Astrocyte of the hippocampus (primary cell): Measurements from ENCODE around the gene PIGU.
"Not testable (repeated sequence)": the region's sequence is repeated elsewhere in the genome, so short reads cannot be mapped to it uniquely, and the experiment has no call there.

ENCODE experiments used
- DNase-seq: peaks from one replicate; pipeline ENCODE4 v3.0.0; 2011; ENCODE audit warnings: low read depth, low spot score

The PIGU gene, protein sequence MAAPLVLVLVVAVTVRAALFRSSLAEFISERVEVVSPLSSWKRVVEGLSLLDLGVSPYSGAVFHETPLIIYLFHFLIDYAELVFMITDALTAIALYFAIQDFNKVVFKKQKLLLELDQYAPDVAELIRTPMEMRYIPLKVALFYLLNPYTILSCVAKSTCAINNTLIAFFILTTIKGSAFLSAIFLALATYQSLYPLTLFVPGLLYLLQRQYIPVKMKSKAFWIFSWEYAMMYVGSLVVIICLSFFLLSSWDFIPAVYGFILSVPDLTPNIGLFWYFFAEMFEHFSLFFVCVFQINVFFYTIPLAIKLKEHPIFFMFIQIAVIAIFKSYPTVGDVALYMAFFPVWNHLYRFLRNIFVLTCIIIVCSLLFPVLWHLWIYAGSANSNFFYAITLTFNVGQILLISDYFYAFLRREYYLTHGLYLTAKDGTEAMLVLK

DNA sequence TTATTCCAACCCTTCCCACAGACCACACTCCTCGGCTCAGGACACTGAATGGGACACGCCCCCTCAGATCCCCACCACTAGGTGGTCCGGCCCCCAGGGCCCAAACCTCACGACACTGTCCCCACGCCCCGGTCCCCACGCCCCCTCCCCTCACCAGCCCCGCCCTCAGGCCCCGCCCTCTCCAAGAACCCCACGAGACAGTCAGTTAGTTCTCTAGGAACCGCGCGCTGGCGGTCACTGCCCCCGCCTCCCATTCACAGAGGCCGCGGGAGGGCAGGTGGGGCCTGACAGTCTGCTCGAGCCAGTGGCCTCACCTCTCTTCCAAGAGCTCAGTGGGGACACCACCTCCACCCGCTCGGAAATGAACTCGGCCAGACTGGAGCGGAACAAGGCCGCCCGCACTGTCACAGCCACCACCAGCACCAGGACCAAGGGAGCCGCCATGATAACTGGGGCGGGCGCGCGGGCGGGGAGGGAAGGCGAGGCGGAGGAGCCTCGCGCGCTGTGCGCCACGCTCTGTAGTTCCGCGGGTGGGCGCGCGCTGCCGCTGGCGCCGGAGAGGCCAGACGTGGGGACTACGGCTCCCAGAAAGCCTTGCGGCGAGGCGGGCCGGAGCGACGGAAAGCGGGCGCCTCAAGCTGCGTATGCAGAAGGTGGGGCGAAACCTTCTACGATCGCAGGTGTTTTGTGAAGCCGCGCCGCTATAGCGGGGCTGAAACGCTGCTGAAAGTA, at the start of gene PIGU:
PIGU (minus strand) TSS at position 451 of the 732 bp plus-strand sequence; CDS start at position 444, 7 bp downstream.
- DNase-seq, result peak; percentile 99

DNA sequence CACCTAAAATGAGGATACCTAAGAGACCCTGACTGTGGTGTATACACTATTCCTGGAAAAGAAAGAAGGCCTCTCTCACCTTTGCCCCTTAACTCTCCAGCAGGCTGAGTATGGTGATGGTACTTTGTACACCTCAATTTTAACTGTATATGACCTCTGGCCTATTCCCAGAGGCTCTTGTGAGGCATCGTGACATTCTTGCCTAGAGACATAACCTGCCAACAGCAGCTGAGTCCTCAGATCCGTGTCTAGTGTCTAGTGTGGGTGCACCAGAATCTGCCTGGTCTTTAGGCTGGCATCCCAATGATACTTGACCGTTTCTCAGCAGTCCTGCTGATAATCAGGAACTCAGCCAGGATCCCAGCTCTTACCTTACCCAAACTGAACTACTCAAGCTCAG, 47.3 kb upstream of the PIGU start:
- no peak for DNase-seq

DNA sequence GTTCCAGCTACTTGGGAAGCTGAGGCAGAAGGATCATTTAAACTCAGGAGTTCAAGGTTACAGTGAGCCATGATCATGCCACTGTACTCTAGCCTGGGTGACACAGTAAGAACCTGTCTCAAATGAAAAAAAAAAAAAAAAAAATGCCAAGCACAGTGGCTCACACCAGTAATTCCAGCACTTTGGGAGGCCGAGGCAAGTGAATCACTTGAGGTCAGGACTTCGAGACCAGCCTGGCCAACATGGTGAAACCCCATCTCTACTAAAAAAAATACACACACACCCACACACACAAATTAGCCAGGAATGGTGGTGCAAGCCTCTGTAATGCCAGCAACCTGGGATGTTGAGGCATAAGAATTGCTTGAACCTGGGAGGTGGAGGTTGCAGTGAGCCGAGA, 45.7 kb upstream of the PIGU start:
- not testable (repeated sequence) for DNase-seq

DNA sequence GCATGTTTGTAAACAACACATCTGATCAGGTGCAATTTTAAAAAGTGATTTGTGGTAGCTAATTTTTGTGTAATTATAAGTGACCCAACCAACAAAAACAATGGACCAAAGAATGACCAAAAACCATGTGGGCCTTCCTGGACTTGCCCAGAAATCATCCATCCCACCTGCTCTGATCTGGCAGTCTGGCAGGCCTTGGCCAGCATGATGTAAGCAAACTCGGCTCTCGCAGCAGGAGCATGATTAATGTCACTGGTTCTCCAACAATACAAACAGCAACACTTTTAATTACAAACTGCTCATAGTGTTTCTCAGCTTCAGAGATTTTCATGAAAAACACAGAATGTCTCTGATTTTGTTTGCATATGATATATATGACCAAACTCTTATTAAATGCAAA, 43.4 kb upstream of the PIGU start:
- peak; percentile 25 for DNase-seq

DNA sequence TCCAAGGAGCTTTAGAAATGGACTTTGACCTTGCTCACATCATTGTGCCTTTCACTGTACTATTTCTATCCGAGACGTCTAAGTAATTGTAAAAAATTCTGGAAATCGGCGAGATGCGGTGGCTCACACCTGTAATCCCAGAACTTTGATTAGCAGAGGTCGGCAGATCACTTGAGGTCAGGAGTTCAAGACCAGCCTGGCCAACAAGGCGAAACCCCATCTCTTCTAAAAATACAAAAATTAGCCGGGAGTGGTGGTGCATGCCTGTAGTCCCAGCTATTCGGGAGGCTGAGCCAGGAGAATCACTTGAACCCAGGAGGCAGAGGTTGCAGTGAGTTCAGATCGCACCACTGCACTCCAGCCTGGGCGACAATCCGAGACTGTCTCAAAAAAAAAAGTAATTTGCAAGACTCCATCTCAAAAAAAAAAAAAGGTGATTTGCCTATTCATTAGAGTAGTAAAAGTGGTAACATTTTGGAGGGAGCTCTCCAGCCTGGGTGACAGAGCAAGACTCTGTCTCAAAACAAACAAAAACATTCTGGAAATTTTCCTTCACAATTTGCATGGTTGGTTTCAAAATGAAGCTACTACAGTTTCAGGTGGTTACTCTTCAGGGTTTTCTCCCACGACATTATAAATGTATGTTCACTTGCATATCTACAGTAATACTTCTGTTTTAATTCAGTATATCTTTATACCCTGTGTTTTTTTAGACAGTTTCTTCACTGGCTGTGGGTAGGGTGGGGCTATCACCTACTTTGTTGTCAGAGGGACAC, 42.5 kb upstream of the PIGU start:
- not testable (repeated sequence) for DNase-seq

DNA sequence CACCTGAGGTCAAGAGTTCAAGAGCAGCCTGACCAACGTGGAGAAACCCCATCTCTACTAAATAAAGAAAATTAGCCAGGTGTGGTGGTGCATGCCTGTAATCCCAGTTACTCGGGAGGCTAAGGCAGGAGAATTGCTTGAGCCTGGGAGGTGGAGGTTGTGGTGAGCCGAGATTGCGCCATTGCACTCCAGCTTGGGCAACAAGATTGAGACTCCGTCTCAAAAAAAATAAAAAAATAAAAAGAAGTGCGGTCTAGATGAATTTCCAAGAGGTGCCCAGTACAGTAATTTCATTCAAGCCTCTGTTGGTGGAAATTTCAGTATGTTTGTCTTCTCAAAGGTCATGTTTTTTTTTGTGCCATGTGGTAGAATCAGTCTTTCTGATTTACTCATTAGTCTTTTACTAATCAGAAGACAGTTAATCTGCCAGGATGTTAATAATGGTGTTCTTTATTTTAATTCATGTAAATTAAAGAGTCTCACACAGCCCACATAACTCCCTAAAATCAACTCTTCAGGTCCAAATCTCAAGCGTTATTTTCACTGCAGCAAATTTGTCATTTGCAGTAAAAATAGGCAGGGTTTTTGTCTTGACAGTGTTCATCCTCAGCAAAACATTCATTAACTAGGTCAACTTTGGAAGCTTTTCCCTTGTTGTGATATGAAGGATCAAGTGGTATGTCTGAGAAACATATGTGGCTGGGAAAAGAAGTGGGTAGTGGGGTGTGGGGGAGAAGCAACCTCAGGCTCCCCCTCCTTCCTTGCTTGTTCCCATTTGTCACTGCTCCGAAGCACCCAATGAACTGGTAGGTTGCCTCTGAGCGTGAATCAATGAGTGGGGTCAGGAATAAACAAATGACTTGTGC, 40.6 kb upstream of the PIGU start:
- no peak for DNase-seq

DNA sequence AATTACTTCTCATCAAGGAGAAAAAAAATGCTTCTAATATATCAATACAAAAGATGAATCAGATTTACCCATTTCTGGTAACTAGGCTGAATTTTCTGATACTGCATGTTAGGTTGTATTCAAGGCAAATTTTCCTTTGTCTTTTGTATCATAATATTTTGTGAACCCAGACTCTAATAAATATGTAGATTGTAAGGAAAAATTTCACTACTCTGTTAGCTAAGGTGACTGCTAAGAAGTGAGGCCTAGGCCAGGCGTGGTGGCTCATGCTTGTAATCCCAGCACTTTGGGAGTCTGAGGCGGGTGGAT, 40.0 kb upstream of the PIGU start:
- no peak for DNase-seq

DNA sequence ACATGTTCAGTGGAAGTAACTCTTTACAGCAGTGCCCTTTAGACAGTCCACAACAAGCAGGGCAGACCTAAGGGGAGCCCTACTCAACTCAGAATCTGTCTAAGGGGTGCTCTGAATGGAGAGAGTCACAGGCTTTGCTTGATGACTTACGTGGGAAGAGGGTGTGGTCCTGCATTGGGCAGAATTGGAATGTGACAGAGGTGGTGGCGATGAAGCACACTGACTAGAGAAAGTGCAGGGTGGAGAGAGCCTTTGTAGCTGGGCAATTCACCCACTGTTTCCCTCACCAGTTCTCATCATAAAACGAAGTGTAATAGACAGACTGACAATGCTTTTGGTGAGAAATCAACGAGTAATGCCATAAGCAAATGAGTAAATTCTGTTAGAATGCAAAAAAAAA, 38.5 kb upstream of the PIGU start:
- no peak for DNase-seq

DNA sequence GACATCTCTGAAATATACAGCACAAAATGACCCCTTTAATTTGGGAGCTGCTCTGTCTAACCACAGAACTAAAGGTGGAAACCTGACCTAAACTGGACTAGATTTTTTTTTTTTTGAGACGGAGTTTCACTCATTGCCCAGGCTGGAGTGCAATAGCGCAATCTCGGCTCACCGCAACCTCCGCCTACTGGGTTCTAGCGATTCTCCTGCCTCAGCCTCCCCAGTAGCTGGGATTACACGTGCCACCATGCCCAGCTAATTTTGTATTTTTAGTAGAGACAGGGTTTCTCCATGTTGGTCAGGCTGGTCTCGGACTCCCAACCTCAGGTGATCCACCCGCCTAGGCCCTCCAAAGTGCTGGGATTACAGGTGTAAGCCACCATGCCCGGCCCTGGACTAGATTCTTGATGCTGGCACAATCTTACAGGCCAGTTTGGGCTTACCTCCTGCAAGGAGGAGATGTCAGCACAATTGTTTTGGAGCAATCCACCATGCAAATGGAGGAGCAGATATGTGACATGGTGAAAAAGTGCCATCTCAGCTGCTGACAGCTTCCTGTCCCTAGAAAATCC, 37.1 kb upstream of the PIGU start:
- DNase-seq, result not testable (repeated sequence)

DNA sequence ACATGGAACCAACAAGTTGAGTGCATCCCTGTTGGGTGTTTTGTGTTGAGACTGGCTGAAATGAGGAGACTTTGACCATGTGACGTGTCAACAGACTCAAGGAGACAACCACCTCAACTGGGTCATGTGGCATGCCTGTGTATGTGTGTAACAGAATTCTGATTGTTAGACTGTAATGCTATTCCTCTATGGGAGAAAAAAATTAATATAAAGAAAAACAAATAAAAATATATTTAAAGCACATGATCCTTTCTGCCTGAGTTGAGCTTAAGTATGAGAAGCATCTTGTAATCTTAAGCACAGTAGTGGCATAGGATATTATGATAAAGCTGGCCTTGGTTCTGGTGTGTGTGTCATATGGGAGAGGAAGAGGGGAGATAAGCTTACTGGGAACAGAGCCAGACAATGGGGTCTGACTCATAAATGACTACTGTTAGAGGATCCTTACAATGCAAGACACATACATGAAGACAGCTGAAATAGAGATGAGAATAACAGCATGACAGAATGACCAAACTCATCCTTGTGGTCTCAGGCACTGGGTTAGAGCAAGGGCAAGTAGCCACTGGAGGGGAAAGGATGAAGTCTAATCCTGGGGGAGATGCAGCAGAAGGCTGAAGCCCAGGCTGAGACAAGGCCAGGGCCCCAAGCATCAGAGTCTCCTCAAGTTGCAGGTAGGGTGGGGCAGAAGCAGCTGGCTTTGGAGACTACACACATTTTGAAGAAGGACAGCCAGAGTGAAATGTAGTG, 36.5 kb upstream of the PIGU start:
- peak; percentile 92 for DNase-seq

DNA sequence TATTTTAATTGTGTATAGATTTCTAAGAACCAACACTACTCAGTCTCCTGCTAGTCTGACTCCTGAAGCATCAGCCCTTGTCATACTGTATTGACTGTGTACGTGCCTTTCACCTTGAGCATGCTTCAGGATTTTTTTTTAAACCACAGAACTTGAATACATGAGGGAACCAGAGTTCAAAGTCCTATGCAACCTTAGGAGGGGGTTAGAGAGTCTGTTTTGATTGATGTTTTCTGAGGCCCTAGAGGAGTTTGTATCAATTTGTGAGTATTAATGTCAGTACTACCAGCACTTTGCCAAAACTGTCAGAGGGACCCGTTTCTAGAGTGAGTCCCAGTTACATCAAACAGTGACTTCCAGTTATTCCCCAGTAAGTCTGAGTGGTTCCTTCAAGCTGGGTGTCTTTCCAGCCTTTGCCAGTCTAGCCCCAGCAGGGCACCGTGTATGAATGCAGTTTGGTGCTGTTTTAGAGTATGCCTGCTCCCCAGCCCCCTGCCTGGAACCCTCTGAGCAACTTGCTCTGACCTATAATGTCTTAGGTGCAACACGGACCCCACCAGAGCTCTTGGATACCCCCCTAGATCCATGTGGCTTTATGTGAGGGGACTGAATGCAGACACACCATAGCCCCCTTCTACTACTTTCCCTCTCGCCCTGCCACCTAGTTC, 35.8 kb upstream of the PIGU start:
- DNase-seq, result no peak

DNA sequence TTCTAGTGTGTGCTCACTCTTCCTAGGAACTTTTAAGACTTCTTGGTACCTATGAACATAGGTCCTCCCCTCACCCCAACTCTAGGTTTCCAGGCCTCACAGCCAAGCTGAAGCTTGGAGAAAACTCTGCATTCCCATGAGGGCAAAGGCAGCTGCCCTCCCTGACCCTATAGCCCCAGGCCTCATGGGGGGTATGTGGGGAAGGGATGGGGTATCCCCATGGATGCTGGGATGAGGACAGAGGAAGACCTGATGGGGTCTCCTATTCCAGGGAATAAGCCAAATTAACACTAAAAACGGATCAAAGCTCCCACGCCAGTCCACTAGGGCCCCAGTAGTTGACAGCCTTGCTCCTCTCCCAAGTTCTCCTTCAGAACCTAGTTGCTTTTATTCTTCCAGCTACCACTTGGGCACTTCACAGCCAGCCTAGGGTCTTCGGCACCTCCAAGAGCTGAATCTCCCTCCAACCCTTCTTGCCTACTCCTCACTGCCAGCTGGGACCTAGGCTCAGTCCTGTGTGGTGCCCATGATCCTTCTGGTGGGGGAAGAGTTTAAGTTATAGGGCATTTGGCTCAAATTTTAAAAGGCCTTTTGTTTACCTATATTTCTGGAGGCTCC, 35.0 kb upstream of the PIGU start:
- no peak for DNase-seq

DNA sequence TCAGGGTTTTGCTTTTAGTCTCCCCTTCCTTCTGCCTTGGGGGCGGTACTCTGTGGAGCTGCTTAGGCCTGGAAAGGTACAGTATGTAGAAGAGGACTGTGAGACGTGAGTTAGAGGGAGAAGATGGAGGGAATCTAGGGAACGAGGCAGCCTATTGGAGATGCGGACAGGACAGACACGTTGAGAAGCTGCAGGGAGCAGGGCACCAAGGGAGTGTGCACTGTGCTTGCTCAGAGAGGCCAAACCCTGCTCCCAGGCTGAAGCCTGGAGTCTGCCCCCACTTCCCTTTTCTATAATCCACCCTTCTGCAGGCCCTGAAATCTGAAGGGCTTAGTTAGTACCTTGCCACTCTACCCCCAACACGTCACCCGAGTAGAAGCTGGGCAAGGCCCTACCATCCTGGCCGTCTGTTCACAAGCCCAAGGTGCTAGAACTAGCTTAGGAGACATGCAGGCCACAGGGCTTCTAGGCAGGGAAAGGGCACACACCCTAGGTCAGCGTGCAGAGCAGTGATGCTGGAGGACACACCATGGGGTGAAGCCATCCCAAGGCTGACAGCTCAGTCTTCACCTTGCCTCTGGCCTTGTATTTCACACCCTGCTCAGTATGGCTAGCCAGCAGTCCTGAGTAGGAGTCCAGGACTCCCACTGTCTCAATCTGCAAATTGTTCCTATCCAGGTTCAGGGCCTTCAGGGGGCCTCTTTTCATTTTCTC, 34.1 kb upstream of the PIGU start:
- no peak for DNase-seq

DNA sequence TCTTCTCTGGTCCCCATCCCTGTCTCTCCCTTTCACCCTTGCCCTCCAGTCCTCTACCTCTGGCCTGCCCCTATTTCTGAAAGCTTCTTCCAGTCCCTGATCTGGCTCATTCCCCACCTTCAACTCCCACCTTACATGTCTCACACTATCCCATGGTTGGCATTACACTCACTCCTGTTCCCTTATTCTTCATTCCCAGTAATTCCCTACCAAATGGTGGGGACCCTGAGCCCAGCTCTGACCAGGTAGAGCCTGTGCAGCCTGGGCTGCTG, 33.6 kb upstream of the PIGU start:
- no peak for DNase-seq

DNA sequence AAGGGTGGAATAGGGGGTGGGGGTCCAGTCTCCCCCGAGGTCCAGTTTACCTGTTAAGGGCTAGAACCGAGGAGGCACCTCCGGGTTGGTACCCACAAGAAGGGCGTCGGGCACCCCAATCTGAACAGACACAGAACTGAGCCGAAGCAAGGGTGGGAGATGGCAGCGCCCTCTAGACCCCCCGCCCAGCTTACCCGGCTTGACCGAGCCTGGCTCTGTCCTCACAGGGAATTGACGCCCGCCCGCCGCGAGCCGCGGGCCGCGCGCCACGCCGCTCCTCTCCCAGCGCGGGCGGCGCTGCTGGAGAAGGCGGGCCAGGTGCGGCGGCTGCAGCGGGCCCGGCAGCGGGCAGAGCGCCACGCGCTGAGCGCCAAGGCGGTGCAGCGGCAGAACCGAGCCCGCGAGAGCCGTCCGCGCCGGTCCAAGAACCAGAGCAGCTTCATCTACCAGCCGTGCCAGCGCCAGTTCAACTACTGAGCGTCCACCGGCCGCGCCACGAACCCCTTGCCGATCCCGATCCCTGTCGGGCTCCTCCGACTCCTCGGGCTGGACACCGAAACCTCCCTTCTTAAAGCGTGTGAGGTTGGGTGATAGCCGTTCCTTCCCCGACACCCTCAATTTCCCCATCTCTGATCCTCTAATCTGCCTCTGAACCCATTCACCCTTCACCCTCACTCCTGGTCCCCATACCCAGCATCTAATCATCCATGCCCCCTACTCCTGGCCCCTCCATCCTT, 33.1 kb upstream of the PIGU start:
- peak; percentile 63 for DNase-seq

DNA sequence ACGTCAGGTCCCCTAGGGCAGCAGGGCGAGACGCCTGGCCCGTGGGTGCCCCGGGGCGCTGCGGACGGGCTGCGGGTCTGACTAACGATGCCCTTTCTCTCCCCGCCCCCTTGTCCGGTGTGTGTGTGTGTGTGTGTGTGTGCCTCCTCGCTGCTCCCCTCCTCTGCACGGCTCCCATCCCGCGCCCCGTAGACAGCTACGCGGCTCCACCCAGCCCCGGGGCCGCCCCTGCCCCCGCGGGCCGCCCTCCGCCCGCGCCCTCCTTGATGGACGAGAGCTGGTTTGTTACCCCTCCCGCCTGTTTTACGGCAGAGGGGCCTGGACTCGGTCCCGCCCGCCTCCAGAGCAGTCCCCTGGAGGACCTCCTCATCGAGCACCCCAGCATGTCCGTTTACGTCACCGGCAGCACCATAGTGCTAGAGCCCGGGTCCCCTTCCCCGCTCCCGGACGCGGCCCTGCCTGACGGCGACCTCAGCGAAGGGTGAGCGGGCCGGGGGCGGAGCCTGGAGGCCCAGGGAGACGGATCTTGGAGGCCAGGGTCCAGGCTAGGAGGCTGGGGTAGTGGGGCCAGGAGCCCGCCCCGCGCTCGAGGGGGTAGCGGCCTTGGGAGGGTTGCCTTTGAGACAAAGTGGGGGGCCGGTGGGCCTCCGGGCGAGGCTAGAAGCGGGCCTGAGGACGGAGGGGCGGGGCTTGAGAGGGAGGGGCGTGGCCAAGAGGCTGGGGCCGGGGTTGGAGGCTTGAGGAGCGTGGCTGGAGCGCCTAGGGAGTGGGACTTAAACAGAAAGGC, 32.3 kb upstream of the PIGU start:
- peak; percentile 83 for DNase-seq

DNA sequence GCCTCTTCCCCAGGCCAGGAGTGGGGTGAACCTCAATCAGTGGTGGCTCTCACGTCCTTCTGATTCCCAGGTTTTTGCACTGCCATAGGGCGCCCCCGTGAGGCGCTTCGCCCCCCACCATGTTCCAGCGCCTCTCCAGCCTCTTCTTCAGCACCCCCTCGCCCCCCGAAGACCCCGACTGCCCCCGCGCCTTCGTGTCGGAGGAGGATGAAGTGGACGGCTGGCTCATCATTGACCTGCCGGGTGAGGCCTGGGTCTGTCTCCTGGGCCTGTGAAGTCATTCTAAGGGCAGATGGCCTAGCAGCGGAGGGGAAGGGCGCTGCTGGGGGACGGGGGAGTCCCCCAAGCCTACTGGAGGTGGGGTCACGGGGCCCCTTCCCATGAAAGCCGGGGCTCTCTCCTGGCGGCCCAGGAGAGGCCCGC, 31.7 kb upstream of the PIGU start:
- peak; percentile 61 for DNase-seq
